Measurements from ENCODE around the gene C1QL4. TPM values are rescaled to one million over a fixed set of nuclear protein-coding genes. Genes with fewer than 3 reads are reported as not detected.
"Not testable (repeated sequence)": the region's sequence is repeated elsewhere in the genome, so short reads cannot be mapped to it uniquely, and the experiment has no call there.

C1QL4 gene
- total and polyA plus RNA-seq, 2 donors (not counting 1 experiment from before 2014, with no cell fraction given), result 0.17 TPM; not detected in 1

GRCh38 chr12:49334226-49334625 is 2.8 kb downstream of the C1QL4 start:
- Histone ChIP-seq H3K27me3 (ENCODE audit: control insufficient read depth, insufficient read depth, low read length) (peaks cover 29% of the 10 kb centered on the region), H3K36me3 (ENCODE audit: control insufficient read depth, insufficient read depth, low read length) (peaks cover 4% of the 10 kb centered on the region), H3K4me3 (replicated peaks in 1 of 4; ENCODE audit: control extremely low read depth in 1 of 4, insufficient read depth in 1 of 4, low read depth in 3 of 4, low read length in 4 of 4) (no peak overlapping the region), H3K27ac (ENCODE audit: insufficient read depth, low read length) (no peak overlapping the region), H3K4me1 (ENCODE audit: control insufficient read depth, extremely low read depth, insufficient read depth, low read length) (no peaks in the 10 kb centered on the region), H3K9me3 (ENCODE audit: control insufficient read depth, insufficient read depth, low read depth, low read length) (no peaks in the 10 kb centered on the region), H3K79me2 (ENCODE audit: control insufficient read depth, insufficient read depth, low read length) (no peaks in the 10 kb centered on the region), H4K20me1 (ENCODE audit: control insufficient read depth, extremely low read depth, insufficient read depth, low read length) (no peaks in the 10 kb centered on the region), H3K9ac (ENCODE audit: insufficient read depth, low read length) (no peak overlapping the region), H2AFZ (ENCODE audit: low read length) (no peak overlapping the region), H3K4me2 (ENCODE audit: extremely low read depth, insufficient read depth, low read length) (no peak overlapping the region)
- DNase-seq (ENCODE audit: low read depth in 2 of 2), result no peak
- TF ChIP-seq EZH2 (IDR thresholded peaks at IDR 0.05; ENCODE audit: low read length, missing control alignments), result no peak
- TF ChIP-seq, protein P1, sequence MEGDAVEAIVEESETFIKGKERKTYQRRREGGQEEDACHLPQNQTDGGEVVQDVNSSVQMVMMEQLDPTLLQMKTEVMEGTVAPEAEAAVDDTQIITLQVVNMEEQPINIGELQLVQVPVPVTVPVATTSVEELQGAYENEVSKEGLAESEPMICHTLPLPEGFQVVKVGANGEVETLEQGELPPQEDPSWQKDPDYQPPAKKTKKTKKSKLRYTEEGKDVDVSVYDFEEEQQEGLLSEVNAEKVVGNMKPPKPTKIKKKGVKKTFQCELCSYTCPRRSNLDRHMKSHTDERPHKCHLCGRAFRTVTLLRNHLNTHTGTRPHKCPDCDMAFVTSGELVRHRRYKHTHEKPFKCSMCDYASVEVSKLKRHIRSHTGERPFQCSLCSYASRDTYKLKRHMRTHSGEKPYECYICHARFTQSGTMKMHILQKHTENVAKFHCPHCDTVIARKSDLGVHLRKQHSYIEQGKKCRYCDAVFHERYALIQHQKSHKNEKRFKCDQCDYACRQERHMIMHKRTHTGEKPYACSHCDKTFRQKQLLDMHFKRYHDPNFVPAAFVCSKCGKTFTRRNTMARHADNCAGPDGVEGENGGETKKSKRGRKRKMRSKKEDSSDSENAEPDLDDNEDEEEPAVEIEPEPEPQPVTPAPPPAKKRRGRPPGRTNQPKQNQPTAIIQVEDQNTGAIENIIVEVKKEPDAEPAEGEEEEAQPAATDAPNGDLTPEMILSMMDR (conservative IDR thresholded peaks at IDR 0.05 in 1 of 2, IDR thresholded peaks at IDR 0.05 in 1 of 2; ENCODE audit: low read depth in 1 of 2, low read length in 2 of 2), result no peak

DNA sequence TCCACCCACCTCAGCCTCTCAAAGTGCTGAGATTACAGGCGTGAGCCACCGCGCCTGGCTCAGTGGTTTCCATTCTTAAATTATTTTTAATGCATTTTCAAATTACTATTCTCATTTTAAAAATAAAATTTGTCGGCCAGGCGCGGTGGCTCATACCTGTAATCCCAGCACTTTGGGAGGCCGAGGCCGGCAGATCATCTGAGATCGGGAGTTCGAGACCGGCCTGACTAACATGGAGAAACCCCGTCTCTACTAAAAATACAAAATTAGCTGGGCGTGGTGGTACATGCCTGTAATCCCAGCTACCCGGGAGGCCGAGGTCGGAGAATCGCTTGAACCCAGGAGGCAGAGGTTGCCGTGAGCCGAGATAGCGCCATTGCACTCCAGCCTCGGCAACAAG is 3.2 kb downstream of the C1QL4 start:
- H3K4me2 ChIP-seq (ENCODE audit: extremely low read depth, insufficient read depth, low read length); DNase-seq (ENCODE audit: low read depth in 2 of 2); H3K36me3 ChIP-seq (ENCODE audit: control insufficient read depth, insufficient read depth, low read length): not testable (repeated sequence)

GRCh38 chr12:49332891-49333371 is 4.1 kb downstream of the C1QL4 start:
- TF ChIP-seq, protein P1 (conservative IDR thresholded peaks at IDR 0.05 in 1 of 2, IDR thresholded peaks at IDR 0.05 in 1 of 2; ENCODE audit: low read depth in 1 of 2, low read length in 2 of 2), result no peak
- no peak for TF ChIP-seq EZH2 (IDR thresholded peaks at IDR 0.05; ENCODE audit: low read length, missing control alignments)
- H3K4me2 ChIP-seq (ENCODE audit: extremely low read depth, insufficient read depth, low read length), result no peak overlapping the region
- peaks cover 5% of the 10 kb centered on the region for H3K36me3 ChIP-seq (ENCODE audit: control insufficient read depth, insufficient read depth, low read length)
- DNase-seq (ENCODE audit: low read depth in 2 of 2), result no peak
- H3K79me2 ChIP-seq (ENCODE audit: control insufficient read depth, insufficient read depth, low read length), result no peaks in the 10 kb centered on the region
- H3K4me3 ChIP-seq (replicated peaks in 1 of 4; ENCODE audit: control extremely low read depth in 1 of 4, insufficient read depth in 1 of 4, low read depth in 3 of 4, low read length in 4 of 4), result peak overlapping the region in 1 of 4 experiments; percentile 34
- peaks cover 19% of the 10 kb centered on the region for H3K27me3 ChIP-seq (ENCODE audit: control insufficient read depth, insufficient read depth, low read length)
- no peak overlapping the region for H3K9ac ChIP-seq (ENCODE audit: insufficient read depth, low read length)
- no peak overlapping the region for H3K27ac ChIP-seq (ENCODE audit: insufficient read depth, low read length)
- H2AFZ ChIP-seq (ENCODE audit: low read length), result peak overlapping the region; percentile 57
- H4K20me1 ChIP-seq (ENCODE audit: control insufficient read depth, extremely low read depth, insufficient read depth, low read length), result no peaks in the 10 kb centered on the region
- H3K9me3 ChIP-seq (ENCODE audit: control insufficient read depth, insufficient read depth, low read depth, low read length), result no peaks in the 10 kb centered on the region
- H3K4me1 ChIP-seq (ENCODE audit: control insufficient read depth, extremely low read depth, insufficient read depth, low read length), result no peaks in the 10 kb centered on the region

More for the DNA sequence above, 3.2 kb downstream of the C1QL4 start:
- H3K9me3 ChIP-seq (ENCODE audit: control insufficient read depth, insufficient read depth, low read depth, low read length); H3K4me1 ChIP-seq (ENCODE audit: control insufficient read depth, extremely low read depth, insufficient read depth, low read length); H3K9ac ChIP-seq (ENCODE audit: insufficient read depth, low read length); H3K4me3 ChIP-seq (replicated peaks in 1 of 4; ENCODE audit: control extremely low read depth in 1 of 4, insufficient read depth in 1 of 4, low read depth in 3 of 4, low read length in 4 of 4); H3K27ac ChIP-seq (ENCODE audit: insufficient read depth, low read length); H3K79me2 ChIP-seq (ENCODE audit: control insufficient read depth, insufficient read depth, low read length); H2AFZ ChIP-seq (ENCODE audit: low read length); H4K20me1 ChIP-seq (ENCODE audit: control insufficient read depth, extremely low read depth, insufficient read depth, low read length): not testable (repeated sequence)
- peaks cover 25% of the 10 kb centered on the region for H3K27me3 ChIP-seq (ENCODE audit: control insufficient read depth, insufficient read depth, low read length)

Measured in fibroblast of lung (primary cell).